Endothelial cell of umbilical vein (primary cell): ENCODE measurements around the gene MMP11. TPM values are rescaled to one million over a fixed set of nuclear protein-coding genes. Genes with fewer than 3 reads are reported as not detected.

Experiments used
- BruUV-seq: library from RNA; stranded (reverse); fragments of 400-500 nt; replicated peaks from 2 replicates; lab custom pipeline; 2021; lab: Mats Ljungman, UMichigan
- CTCF ChIA-PET: fragments of 300-600, 350-600 bp; sonication (Branson Sonifier 250); formaldehyde crosslinking; loops from one replicate; lab custom pipeline; 2021; ENCODE audit warnings: antibody characterized with exemption, inconsistent platforms; lab: Charles Lee
- POLR2A ChIA-PET: fragments of 300-600, 350-600 bp; sonication (Branson Sonifier 250); formaldehyde crosslinking; loops from one replicate; lab custom pipeline; 2021; ENCODE audit warnings: antibody characterized with exemption, inconsistent platforms; lab: Charles Lee
- DNase-seq: peaks from one replicate; pipeline ENCODE4 v3.0.0-alpha.2; 2011; ENCODE audit warnings: low read depth, low spot score
- FAIRE-seq: peaks from 2 replicates; lab custom pipeline; 2011; peaks lifted over from hg19 to GRCh38; lab: Jason Lieb, UNC
- H2AFZ ChIP-seq: 2 replicates; pipeline ENCODE4 v1.6.0; 2012; ENCODE audit warnings: low read depth, low read length, control low read depth, inconsistent platforms
- H3K27ac ChIP-seq: 2 replicates; pipeline ENCODE4 v1.5.1; 2011; ENCODE audit warnings: low read depth, mild to moderate bottlenecking, control low read depth, low read length, moderate library complexity; ENCODE audit not compliant: insufficient read depth
- H3K27me3 ChIP-seq, 2 experiments: 2 replicates each; pipeline versions ENCODE4 v1.6.0 to v1.6.1; 2011; ENCODE audit warnings: low read length in 2 of 2, mixed read lengths in 1 of 2; ENCODE audit not compliant: control insufficient read depth in 2 of 2, insufficient read depth in 2 of 2
- H3K36me3 ChIP-seq, 2 experiments: 2 replicates in 1 of 2; 3 replicates in 1 of 2; pipeline ENCODE4 v1.5.1; 2011; ENCODE audit warnings: low read length in 2 of 2, mild to moderate bottlenecking in 1 of 2, moderate library complexity in 1 of 2; ENCODE audit not compliant: control insufficient read depth in 2 of 2, insufficient read depth in 2 of 2; ENCODE audit errors: extremely low read depth in 1 of 2
- H3K4me1 ChIP-seq: 3 replicates; pipeline ENCODE4 v1.5.1; 2011; ENCODE audit warnings: mild to moderate bottlenecking, low read length; ENCODE audit not compliant: control insufficient read depth, insufficient read depth; ENCODE audit errors: extremely low read depth
- H3K4me2 ChIP-seq: 2 replicates; pipeline ENCODE4 v1.6.1; 2011; ENCODE audit warnings: low read length, control low read depth, mixed read lengths; ENCODE audit not compliant: insufficient read depth
- H3K4me3 ChIP-seq, 3 experiments: fragments of 200-600 bp in 1 of 3; sonication (generic), shearing (Covaris generic) in 1 of 3; replicated peaks in 1 of 3; 2 replicates each; pipeline ENCODE4 v1.5.1; 2011 to 2016; ENCODE audit warnings: control low read depth in 3 of 3, low read length in 3 of 3, mild to moderate bottlenecking in 2 of 3, inconsistent platforms in 1 of 3, low read depth in 1 of 3, moderate library complexity in 1 of 3; ENCODE audit not compliant: insufficient read depth in 1 of 3
- H3K79me2 ChIP-seq: 2 replicates; pipeline ENCODE4 v1.6.0; 2012; ENCODE audit warnings: low read length, inconsistent platforms; ENCODE audit not compliant: control insufficient read depth, insufficient read depth
- H3K9ac ChIP-seq: replicated peaks from 2 replicates; pipeline ENCODE3; 2011; ENCODE audit warnings: low read length, control low read depth; ENCODE audit not compliant: insufficient read depth; ENCODE audit errors: extremely low read depth
- H3K9me1 ChIP-seq: replicated peaks from 3 replicates; pipeline ENCODE4 v1.6.0; 2011; ENCODE audit warnings: mild to moderate bottlenecking, low read length; ENCODE audit not compliant: control insufficient read depth, insufficient read depth; ENCODE audit errors: extremely low read depth
- H3K9me3 ChIP-seq: replicated peaks from 2 replicates; pipeline ENCODE4 v1.5.1; 2012; ENCODE audit warnings: low read length, inconsistent platforms; ENCODE audit not compliant: control insufficient read depth, insufficient read depth
- H4K20me1 ChIP-seq: replicated peaks from 2 replicates; pipeline ENCODE3; 2011; ENCODE audit warnings: mild to moderate bottlenecking, low read length; ENCODE audit not compliant: control insufficient read depth, insufficient read depth; ENCODE audit errors: extremely low read depth
- CTCF ChIP-seq, 2 donors: IDR thresholded peaks; 1 replicate in 1 of 2; 2 replicates in 1 of 2; pipeline ENCODE4 v1.5.1; 2011; ENCODE audit warnings: low read length in 2 of 2, mild to moderate bottlenecking in 2 of 2, moderate library complexity in 2 of 2, control low read depth in 1 of 2, inconsistent platforms in 1 of 2, low read depth in 1 of 2; ENCODE audit not compliant: insufficient read depth in 1 of 2; ENCODE audit errors: extremely low read depth in 1 of 2
- EZH2 ChIP-seq: IDR thresholded peaks from 2 replicates; pipeline ENCODE4 v1.6.1; 2012; ENCODE audit warnings: borderline replicate concordance, low read depth, mild to moderate bottlenecking, moderate library complexity, low read length, inconsistent platforms; ENCODE audit not compliant: severe bottlenecking
- FOS ChIP-seq: IDR thresholded peaks from 2 replicates; pipeline ENCODE4 v1.6.1; 2011; ENCODE audit warnings: mild to moderate bottlenecking, low read length, moderate library complexity, borderline replicate concordance; ENCODE audit not compliant: insufficient read depth
- GATA2 ChIP-seq: IDR thresholded peaks from 2 replicates; pipeline ENCODE4 v1.7.0; 2011; ENCODE audit warnings: low read depth, mild to moderate bottlenecking, moderate library complexity, mixed read lengths, low read length; ENCODE audit not compliant: insufficient read length, insufficient read depth
- JUN ChIP-seq: IDR thresholded peaks from 2 replicates; pipeline ENCODE4 v1.6.1; 2011; ENCODE audit warnings: borderline replicate concordance, low read depth; ENCODE audit not compliant: insufficient read length, insufficient read depth
- MYC ChIP-seq: IDR thresholded peaks from one replicate; pipeline ENCODE4 v1.6.1; 2011; ENCODE audit warnings: mild to moderate bottlenecking, low read depth, low read length
- POLR2A ChIP-seq: IDR thresholded peaks from 2 replicates; pipeline ENCODE4 v1.6.1; 2012; ENCODE audit warnings: low read depth, mild to moderate bottlenecking, control low read depth, low read length
- POLR2AphosphoS5 ChIP-seq: IDR thresholded peaks from 2 replicates; pipeline ENCODE4 v1.6.1; 2012; ENCODE audit warnings: low read depth, mild to moderate bottlenecking, control low read depth, low read length, moderate library complexity; ENCODE audit not compliant: insufficient read depth
- dilution Hi-C: fragments of 300-500 bp; cut with MboI; formaldehyde crosslinking; loops from one replicate; pipeline ENCODE4 v1.15.0; 2019; ENCODE audit warnings: low sequenced_read_pairs; ENCODE audit not compliant: extremely low pct_ligation_motif_present
- intact Hi-C: fragments of 100-400 bp; cut with micrococcal nuclease; formaldehyde crosslinking; loops from one replicate; pipeline ENCODE4 v1.10.0; 2022
- polyA plus RNA-seq, 4 experiments: library from polyadenylated mRNA; depleted of rRNA in 3 of 4; stranded (reverse) in 3 of 4; unstranded in 1 of 4; fragments of >200 nt; gene quantifications; 2 replicates each; pipeline versions ENCODE4 v1.2.1 to v1.2.3, GENCODE V29; 2011 to 2012; ENCODE audit warnings: missing spikeins in 1 of 4
- total RNA-seq: library from RNA; stranded (reverse); gene quantifications from 2 replicates; pipeline ENCODE4 v1.2.3, GENCODE V29; 2021
- TF ChIP-seq, protein P1 (sequence below): IDR thresholded peaks from 2 replicates; pipeline ENCODE4 v1.6.1; 2011; ENCODE audit not compliant: insufficient read depth, insufficient read length

The MMP11 gene
- total and polyA plus RNA-seq, 2 donors (not counting 3 experiments of a cell fraction or from before 2014, with no cell fraction given): 10.3 to 16.9 TPM

- Histone ChIP-seq H3K9ac (no peak overlapping the region), H3K4me3 (no peak overlapping the region), H3K27me3 (no peaks in the 10 kb centered on the region), H3K79me2 (no peaks in the 10 kb centered on the region), H3K4me1 (no peaks in the 10 kb centered on the region), H3K9me1 (no peaks in the 10 kb centered on the region), H3K4me2 (no peak overlapping the region), H3K27ac (no peak overlapping the region), H3K9me3 (no peaks in the 10 kb centered on the region), H3K36me3 (no peaks in the 10 kb centered on the region), H2AFZ (no peak overlapping the region), H4K20me1 (no peaks in the 10 kb centered on the region)
- FAIRE-seq (no peak), DNase-seq (no peak)
- intact Hi-C loops (no loop called here), dilution Hi-C loops (no loop called here)
- TF ChIP-seq MYC (no peak), POLR2AphosphoS5 (no peak), GATA2 (no peak), FOS (no peak), POLR2A (no peak), CTCF (IDR thresholded peaks at IDR 0.05; ENCODE audit: extremely low read depth in 1 of 2, insufficient read depth in 1 of 2, low read depth in 1 of 2, low read length in 2 of 2) (no peak), EZH2 (no peak), JUN (no peak)
- TF ChIP-seq, protein P1, sequence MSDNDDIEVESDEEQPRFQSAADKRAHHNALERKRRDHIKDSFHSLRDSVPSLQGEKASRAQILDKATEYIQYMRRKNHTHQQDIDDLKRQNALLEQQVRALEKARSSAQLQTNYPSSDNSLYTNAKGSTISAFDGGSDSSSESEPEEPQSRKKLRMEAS: no peak
- POLR2A ChIA-PET: no interaction called here
- BruUV-seq: no TSS peak
- CTCF ChIA-PET: no interaction called here
Measured at GRCh38 chr22:23779731-23780130, 7.1 kb downstream of the MMP11 start.
